HG03159 (cell line): ENCODE measurements around the gene SYTL1.

Experiments
- ATAC-seq: cut with Tn5 transposase; IDR thresholded peaks from one replicate; pipeline ENCODE4 v1.9.1; 2021; ENCODE audit warnings: mild to moderate bottlenecking, moderate library complexity; ENCODE audit not compliant: unreplicated experiment

The SYTL1 gene

GRCh38 chr1:27346991-27347624, 5.3 kb downstream of the SYTL1 start:
- ATAC-seq = no peak

- no peak for ATAC-seq
Observed at GRCh38 chr1:27348861-27349783, 7.3 kb downstream of the SYTL1 start.

DNA sequence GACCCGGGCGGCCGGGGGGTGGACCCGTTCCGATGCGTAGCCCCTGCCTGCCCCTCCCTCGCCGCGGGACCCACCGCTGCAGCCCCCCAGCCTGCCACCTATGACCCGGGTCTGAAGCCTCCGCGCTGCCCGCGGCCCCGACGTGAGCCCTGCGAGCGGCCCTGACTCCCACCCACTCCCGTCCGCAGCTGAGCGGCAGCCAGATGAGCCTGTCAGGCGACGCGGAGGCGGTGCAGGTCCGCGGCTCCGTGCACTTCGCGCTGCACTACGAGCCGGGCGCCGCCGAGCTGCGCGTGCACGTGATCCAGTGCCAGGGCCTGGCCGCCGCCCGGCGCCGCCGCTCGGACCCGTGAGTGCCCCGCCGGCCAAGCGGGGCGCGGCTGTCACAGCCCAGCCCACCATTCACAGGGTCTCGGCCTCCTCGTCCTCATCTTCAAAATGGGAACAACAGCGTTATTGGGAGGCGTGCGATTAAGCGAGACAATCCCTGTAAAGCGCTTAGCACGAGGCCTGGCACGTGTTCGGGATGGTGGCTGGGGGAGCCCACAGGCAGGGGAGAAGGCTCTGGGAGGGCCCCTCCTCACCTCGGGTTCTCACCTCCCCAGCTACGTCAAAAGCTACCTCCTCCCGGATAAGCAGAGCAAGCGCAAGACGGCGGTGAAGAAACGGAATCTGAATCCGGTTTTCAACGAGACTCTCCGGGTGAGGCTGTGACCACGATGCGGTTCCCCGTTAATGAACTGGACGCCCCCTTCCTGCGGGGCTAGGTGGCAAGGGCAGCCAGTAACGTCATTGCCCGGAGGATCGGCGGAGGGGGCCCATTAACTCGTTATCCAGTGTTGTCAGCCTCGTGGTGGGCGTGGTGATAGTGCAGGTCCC, 8.2 kb downstream of the SYTL1 start:
- no peak for ATAC-seq

- no peak for ATAC-seq
Observed at GRCh38 chr1:27350663-27351540, 9.1 kb downstream of the SYTL1 start.

DNA sequence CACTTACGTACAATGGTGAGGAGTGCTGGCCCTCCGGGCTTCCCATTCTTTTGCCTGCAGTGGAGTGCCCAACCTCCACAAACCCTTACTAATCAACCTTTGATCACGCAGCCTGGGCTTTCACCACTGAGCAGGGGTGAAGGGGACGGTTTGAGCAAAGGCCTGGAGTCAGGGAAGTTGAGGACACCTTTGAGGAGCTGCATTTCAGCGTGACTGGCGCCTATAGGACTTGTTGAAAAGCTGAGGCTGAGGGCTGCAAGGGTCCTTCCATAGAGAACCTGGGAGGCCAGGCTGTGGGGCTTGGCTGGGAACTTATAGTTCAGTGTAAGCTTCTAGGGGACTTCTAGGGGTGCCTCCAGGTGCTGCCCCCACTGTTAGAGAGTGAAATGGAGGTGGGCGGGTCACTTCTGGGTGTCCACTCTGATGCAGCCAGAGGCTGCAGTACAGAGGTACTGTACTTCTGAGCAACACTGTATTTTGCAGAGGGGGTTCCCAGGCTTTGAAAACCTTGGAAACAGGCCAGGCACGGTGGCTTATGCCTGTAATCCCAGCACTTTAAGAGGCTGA, 9.8 kb downstream of the SYTL1 start:
- ATAC-seq = no peak

DNA sequence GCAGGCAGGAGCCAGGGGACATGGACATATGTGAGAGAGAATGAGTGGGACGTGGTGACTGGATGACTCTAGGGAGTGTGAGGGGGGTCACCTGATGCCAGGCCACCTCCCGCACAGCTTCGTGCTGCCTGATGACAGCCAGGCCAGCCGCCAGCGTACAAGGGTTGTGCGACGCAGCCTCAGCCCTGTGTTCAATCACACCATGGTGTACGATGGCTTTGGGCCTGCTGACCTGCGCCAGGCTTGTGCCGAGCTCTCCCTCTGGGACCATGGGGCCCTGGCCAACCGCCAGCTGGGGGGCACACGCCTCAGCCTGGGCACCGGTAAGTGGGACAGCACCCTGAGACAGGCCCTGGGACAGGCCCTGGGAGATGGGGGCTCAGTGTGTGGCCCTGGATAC, 11.3 kb downstream of the SYTL1 start:
- no peak for ATAC-seq

DNA sequence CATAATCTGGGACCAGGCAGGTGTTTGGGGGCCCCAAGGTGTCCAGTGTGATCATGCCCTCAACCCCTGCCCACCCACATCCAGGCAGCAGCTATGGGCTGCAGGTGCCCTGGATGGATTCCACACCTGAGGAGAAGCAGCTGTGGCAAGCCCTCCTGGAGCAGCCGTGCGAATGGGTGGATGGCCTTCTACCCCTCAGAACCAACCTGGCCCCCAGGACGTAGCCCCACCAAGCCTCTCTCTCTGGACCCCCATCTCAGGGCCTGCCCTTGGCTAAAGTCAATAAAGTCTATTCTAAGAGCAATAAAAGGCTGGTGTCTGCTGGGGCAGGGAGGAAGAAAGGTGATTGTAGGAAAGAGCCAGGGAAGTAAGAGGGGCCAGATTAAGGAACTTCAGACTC, 11.8 kb downstream of the SYTL1 start:
- no peak for ATAC-seq

GRCh38 chr1:27355683-27356082, 13.9 kb downstream of the SYTL1 start:
- no peak for ATAC-seq

DNA sequence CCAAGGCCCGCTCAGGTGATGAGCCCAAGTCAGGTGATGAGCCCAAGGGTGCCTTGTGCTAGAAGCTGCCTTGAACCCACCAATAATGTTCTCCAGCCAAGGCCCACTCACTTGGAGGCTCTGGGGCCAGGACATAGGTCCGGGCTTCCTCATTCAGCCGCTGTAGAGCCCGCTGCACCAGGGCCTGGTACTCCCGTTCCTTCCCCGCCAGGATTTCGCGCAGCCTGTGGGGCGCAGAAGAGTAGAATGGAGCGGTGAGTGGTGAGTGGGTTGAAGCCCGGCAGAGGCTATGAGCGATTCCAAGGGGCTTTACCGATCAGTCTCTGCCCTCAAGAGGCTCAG, 14.4 kb downstream of the SYTL1 start:
- no peak for ATAC-seq

DNA sequence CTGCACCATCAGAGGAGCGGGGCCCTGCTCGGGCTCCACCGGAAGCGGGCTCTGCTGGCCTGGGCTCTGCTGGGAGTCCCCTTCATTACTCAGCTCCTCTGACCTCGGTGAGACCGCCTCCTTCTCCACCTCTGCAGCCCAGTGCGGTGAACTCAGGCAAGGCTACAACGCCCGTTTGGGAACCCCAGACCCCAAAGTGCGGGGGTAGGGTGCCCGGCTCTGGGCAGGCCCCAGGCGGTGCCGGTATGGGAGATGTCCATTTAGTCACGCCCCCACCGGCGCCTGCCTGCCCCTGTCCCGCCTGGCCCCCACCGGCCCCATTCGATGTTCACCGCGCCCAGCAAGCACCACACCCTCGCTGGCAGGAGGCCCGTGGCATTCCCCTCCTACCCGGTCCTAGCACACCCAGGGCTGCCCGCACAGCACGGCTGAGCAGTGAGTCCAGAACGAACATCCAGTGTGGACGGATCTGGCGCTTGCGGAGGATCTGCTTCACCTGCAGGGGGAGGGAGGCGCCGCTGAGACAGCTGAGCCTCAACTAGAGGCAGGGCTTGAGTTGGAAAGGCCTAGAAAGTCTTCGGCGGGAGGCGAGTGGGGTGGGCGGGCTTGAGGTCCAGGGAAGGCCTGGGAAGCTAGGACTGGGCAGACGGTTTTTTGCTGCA, 14.9 kb downstream of the SYTL1 start:
- ATAC-seq = no peak

DNA sequence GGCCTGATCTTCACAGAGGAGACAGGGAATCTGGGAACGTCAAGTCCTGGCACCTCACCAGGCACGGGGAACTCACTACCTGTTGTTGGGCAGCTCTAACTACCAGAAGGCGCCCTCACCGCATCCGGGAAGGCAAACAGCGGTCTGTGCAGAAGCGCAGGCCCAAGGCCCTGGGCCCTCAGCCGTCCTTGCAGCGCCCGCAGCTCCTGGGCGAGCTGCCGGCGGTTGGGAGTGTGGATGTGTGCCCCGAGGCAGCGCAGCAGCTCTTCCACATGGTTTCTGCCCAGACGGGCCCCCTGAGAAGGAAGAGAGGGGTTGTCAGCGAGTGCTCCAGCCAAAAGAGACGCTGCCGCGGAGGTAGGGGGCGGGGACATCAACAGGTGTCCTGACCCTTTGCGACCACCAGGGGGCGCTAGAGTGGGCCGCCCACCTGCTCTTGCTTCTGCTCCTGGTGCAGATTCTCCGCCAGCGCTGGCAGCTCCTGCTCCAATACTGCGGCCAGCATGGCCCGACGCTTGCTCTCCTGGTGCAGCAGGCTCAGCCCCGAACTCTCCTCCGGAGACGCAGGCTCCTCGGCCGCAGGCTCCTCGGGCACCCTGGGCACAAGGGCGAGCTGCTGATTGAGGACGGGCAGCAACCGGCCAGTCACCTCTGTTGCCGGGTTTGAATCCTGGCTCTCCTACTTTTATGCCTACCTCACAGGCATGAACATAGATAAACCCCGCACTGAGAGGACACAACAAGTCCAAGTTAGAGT, 15.6 kb downstream of the SYTL1 start:
- no peak for ATAC-seq

DNA sequence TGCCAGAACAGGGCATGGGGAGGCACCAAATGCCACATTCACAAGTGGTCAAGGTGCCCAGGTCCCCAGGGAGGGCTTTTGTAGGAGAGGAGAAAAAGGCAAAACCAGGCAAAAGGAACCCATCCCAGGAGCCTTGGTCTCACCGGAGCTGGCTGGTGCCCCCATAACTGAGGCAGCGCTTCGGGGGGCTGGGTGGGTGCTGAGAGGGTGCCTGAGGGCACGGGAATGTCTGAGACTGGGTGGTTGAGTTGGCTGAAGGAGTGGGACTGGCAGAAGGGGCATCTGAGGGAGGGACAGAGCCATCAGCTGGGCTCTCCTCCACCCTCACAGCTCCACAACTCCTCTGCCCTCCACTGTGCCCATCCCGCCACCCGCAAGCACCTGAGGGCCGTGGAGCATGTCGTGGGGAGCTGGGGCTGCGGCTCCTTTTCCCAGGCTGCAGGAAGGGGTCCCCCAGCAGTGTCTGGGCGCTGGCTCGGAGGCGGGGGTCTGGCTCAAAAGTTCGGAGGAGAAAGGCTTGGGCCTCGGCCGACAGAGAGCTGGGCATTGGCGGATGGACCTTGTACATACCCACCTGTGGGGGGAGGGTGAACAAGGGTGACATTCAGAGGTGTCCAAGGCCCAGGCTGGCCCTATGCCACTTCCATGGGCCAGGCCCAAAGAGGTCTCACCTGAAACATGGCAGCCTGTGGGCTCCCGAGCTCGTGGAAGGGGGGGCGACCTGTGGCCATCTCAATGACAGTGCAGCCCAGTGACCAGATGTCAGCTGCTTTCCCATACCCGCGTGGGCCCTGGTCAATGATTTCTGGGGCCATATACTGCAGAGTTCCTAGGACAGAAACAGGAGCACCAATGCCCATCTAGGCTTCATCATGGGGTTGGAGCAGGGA, 16.5 kb downstream of the SYTL1 start:
- no peak for ATAC-seq

- no peak for ATAC-seq
Observed at GRCh38 chr1:27358928-27359313, 17.1 kb downstream of the SYTL1 start.

DNA sequence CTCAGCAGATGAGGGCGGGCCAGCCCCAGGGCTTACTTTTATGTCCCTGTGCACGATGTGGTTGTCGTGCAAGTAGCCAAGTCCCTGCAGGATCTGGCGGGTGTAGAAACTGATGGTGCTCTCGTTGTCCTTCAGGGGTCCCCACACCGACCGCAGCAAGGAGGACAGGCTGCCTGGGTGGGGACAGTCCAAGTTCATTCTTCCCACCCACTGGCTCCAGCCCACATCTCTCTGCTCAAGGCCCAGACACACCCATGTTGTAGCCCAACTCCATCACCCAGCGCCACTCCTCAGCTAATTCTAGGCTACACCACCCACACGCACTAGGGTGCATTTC, 18.0 kb downstream of the SYTL1 start:
- no peak for ATAC-seq

DNA sequence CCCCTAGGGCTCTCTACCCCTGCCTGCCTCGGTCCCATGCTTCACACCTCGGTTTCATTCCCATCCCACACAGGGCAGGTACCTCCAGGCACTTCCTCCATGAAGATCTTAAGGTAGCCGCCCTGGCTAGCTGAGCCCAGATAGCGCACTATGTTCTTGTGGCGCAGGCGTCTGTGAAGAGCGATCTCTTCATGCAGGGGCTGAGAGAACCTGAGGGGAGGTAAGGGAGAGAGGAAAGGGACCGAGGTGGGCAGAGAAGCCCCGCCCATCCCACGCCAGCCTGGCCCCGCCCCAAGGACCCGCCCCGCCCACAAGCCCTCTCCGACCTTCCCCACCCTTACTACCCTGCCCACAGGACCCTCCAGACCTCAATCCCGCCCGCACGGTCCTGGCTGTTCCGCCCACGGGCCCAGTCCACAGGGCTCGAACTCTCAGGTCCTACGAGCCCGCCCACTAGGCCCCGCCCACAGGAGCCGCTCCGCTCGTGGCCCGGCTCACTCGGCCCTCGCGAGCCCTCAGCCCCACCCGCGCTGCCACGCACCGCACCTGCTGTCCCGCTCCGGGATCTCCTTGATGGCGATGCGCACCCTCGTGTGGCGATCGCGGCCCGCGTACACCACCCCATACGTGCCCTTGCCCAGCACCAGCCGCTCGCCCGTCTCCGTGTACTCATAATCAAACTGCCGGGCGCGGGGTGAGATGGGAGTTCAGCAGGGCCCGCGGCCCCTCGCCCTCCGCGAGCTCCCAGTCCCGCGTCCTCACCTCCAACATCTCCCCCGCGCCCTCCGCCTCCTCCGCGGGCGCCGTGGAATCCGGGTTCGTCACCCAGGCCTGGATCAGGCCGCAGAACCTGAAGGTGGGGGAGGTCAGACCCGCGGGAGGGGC, 18.6 kb downstream of the SYTL1 start:
- no peak for ATAC-seq

- no peak for ATAC-seq
Observed at GRCh38 chr1:27361044-27361402, 19.2 kb downstream of the SYTL1 start.

DNA sequence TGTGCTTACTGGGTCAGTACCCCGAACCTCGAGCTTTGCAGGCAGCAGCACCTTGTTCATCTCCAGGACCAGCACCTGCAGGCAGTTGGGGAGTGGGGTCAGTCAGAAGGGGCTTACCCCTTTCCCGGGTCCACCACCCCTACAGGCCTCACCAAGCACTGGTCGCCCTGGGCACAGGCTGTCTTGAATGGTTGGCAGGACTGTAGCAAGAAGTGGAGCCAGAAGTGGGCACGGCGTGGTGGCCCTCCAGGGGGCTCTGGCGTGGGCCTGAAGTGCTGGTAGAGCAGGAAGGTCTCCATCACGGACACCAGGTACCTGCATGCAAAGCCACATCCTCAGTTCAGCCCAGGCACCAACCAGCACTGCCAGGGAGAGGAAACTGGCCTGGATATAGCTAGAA, 19.7 kb downstream of the SYTL1 start:
- ATAC-seq = no peak
